GM12891 (cell line): ENCODE results near the gene MYH9.

Source experiments
- POLR2A ChIP-seq: IDR thresholded peaks from 2 replicates; pipeline ENCODE4 v1.6.1; 2011; ENCODE audit warnings: low read depth, low read length, control low read depth
- SPI1 ChIP-seq: IDR thresholded peaks from 2 replicates; pipeline ENCODE4 v1.6.1; 2011; ENCODE audit warnings: low read depth, low read length, control low read depth

GRCh38 chr22:36285545-36285944, 102.2 kb downstream of the MYH9 start:
- no peak for TF ChIP-seq POLR2A
- TF ChIP-seq SPI1 = no peak
